ENCODE results near the gene OLFM1. TPM values are rescaled to one million over a fixed set of nuclear protein-coding genes. Genes with fewer than 3 reads are reported as not detected.

The OLFM1 gene
- total and polyA plus RNA-seq, 9 of the 15 experiments (the other 6 are each of a cell fraction or from before 2014, with no cell fraction given): not detected

DNA sequence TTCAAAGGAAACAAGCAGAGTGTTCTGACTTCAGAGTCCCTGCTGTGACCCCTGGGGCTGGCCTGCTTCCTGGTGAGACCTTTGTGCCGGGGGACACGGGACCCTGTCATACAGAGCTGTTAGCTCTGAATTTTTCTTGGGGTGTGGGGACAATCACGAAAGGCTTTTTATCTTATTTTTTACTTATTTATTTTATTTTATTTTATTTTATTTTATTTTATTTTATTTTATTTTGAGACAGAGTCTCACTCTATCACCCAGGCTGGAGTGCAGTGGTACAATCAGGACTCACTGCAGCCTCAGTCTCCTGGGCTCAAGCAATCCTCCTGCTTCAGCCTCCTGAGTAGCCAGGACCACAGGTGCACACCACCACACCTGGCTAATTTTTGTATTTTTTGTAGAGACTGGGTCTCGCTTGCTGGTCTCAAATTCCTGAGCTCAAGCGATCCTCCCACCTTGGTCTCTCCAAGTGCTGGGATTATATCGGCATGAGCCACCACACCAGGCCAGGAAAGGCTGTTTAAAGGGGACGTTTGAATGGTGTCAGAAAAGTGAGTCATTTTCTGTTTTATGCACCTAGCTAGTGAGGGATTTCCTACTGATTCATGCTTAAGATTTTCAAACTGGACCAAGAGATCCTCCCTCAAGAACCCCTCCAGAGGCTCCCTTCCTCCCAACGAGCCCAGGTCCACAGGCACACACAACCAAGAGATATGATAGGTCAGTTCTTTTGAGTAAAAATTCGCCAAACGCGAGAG is 75.7 kb downstream of the OLFM1 start:
- Histone ChIP-seq H3K4me2 (ENCODE audit: insufficient read depth, low read length) (no peak overlapping the region), H4K20me1 (replicated peaks; ENCODE audit: control insufficient read depth, insufficient read depth, low read length) (peaks cover 4% of the 10 kb centered on the region), H3K9ac (ENCODE audit: insufficient read depth in 1 of 2, low read depth in 2 of 2, low read length in 2 of 2) (no peak overlapping the region), H3K4me3 (no peak overlapping the region), H3K9me1 (ENCODE audit: control insufficient read depth, insufficient read depth, low read length) (no peaks in the 10 kb centered on the region), H3K27me3 (ENCODE audit: control insufficient read depth in 2 of 2, insufficient read depth in 2 of 2, low read length in 2 of 2) (peaks cover 15 to 58% of the 10 kb centered on the region in 2 experiments), H2AFZ (ENCODE audit: low read depth, low read length) (no peak overlapping the region), H3K9me3 (replicated peaks; ENCODE audit: control insufficient read depth, insufficient read depth, low read depth, low read length) (no peaks in the 10 kb centered on the region), H3K36me3 (ENCODE audit: control insufficient read depth, insufficient read depth, low read length) (no peaks in the 10 kb centered on the region), H3K4me1 (replicated peaks in 1 of 2; ENCODE audit: control insufficient read depth in 2 of 2, insufficient read depth in 2 of 2, low read length in 2 of 2) (no peaks in the 10 kb centered on the region), H3K79me2 (ENCODE audit: control insufficient read depth, insufficient read depth, low read length) (no peaks in the 10 kb centered on the region), H3K27ac (ENCODE audit: extremely low read depth, low read depth, low read length) (no peak overlapping the region)
- no peak for DNase-seq (ENCODE audit: extremely low read depth in 1 of 4, low spot score in 3 of 4)
- CTCF ChIA-PET (ENCODE audit: low intra/inter-chr PET ratio): no interaction called here
- no peak for TF ChIP-seq NR2C2 (CRISPR knock-in tag; IDR thresholded peaks at IDR 0.05)
- no peak for TF ChIP-seq NR2C2 (tag; IDR thresholded peaks at IDR 0.05)
- no peak for TF ChIP-seq ZNF507 (tag; conservative IDR thresholded peaks at IDR 0.05)
- TF ChIP-seq CTBP1 (IDR thresholded peaks at IDR 0.05; ENCODE audit: borderline replicate concordance): no peak
- POLR2A ChIA-PET: interaction anchor here (1.0 kb wide), 1 partner anchor 10 kb away, joined by 3 read pairs; no protein-coding TSS in a partner anchor
- in situ Hi-C loops (cut with MboI): no loop called here
- intact Hi-C loops (cut with micrococcal nuclease): no loop called here
- no TSS peak for BruUV-seq (replicated peaks)
- no peak for ATAC-seq
- WGBS (ENCODE audit: insufficient coverage, low coverage, missing lambda C conversion rate): under 1% methylated on average over 11 of the region's 11 CpGs
- no peak for FAIRE-seq

- WGBS (ENCODE audit: insufficient coverage, low coverage, missing lambda C conversion rate): under 1% methylated on average over 11 of the region's 11 CpGs
- Histone ChIP-seq H3K9me1 (ENCODE audit: control insufficient read depth, insufficient read depth, low read length) (no peaks in the 10 kb centered on the region), H3K27ac (ENCODE audit: extremely low read depth, low read depth, low read length) (no peak overlapping the region), H3K27me3 (ENCODE audit: control insufficient read depth in 2 of 2, insufficient read depth in 2 of 2, low read length in 2 of 2) (peaks cover 15 to 67% of the 10 kb centered on the region in 2 experiments), H3K36me3 (ENCODE audit: control insufficient read depth, insufficient read depth, low read length) (no peaks in the 10 kb centered on the region), H3K9ac (ENCODE audit: insufficient read depth in 1 of 2, low read depth in 2 of 2, low read length in 2 of 2) (no peak overlapping the region), H3K4me2 (ENCODE audit: insufficient read depth, low read length) (no peak overlapping the region), H3K79me2 (ENCODE audit: control insufficient read depth, insufficient read depth, low read length) (no peaks in the 10 kb centered on the region), H3K4me3 (no peak overlapping the region), H3K4me1 (replicated peaks in 1 of 2; ENCODE audit: control insufficient read depth in 2 of 2, insufficient read depth in 2 of 2, low read length in 2 of 2) (no peaks in the 10 kb centered on the region), H3K9me3 (replicated peaks; ENCODE audit: control insufficient read depth, insufficient read depth, low read depth, low read length) (no peaks in the 10 kb centered on the region), H2AFZ (ENCODE audit: low read depth, low read length) (no peak overlapping the region), H4K20me1 (replicated peaks; ENCODE audit: control insufficient read depth, insufficient read depth, low read length) (peaks cover 8% of the 10 kb centered on the region)
- in situ Hi-C loops (cut with MboI) (no loop called here), intact Hi-C loops (cut with micrococcal nuclease) (no loop called here)
- BruUV-seq (replicated peaks): no TSS peak
- ChIA-PET CTCF (ENCODE audit: low intra/inter-chr PET ratio) (no interaction called here), POLR2A (interaction anchor here (0.6 to 1.0 kb wide), 2 partner anchors 11 to 13 kb away, joined by 3 read pairs; no protein-coding TSS in a partner anchor)
- ATAC-seq (no peak), FAIRE-seq (no peak), DNase-seq (ENCODE audit: extremely low read depth in 1 of 4, low spot score in 3 of 4) (no peak)
- TF ChIP-seq ZNF316 (IDR thresholded peaks at IDR 0.05) (no peak), NFE2 (IDR thresholded peaks at IDR 0.05; ENCODE audit: low read depth) (no peak), SETDB1 (IDR thresholded peaks at IDR 0.05; ENCODE audit: low read length) (no peak), ZNF318 (IDR thresholded peaks at IDR 0.05; ENCODE audit: borderline replicate concordance in 1 of 2, low read depth in 1 of 2) (no peak)
Measured at GRCh38 chr9:135164036-135164435, 76.6 kb downstream of the OLFM1 start.

Measured in K562 (cell line).